Gastrocnemius medialis (tissue), 4 donors: ENCODE results near the gene CCDC178.

Source experiments
- CTCF ChIP-seq, 5 experiments: fragments of 450-650 bp in 3 of 5; fragments of 200-600 bp in 2 of 5; sonication (generic) in 2 of 5; IDR thresholded peaks in 4 of 5; conservative IDR thresholded peaks in 1 of 5; 1 replicate in 4 of 5; 2 replicates in 1 of 5; pipeline ENCODE4 v1.5.1; 2016 to 2019; ENCODE audit warnings: antibody characterized with exemption in 5 of 5, mild to moderate bottlenecking in 3 of 5, moderate library complexity in 3 of 5
- POLR2A ChIP-seq, 2 donors: fragments of 450-650 bp; IDR thresholded peaks; one replicate each; pipeline ENCODE4 v1.6.1; 2017; ENCODE audit warnings: antibody characterized with exemption in 2 of 2, mild to moderate bottlenecking in 2 of 2, moderate library complexity in 2 of 2

DNA sequence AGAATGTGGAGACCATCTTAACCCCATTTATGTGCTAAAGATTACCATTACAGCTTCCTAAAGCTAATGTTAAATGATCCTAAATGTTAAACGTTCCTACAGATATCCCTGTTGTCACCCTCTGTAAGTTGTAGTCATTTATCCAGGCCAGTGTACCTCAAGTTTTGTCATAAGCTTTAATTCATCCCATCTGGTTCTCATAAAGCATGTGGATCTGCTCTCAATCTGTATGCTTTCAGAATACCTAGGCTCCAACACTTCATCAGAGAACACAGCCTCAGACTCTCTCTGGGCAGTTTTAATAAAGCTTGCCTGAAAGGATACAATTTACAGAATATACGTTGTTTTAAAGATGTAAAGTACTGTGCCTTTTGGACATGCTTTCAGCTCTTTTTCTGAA, 4.2 kb upstream of the CCDC178 start:
- TF ChIP-seq POLR2A (IDR thresholded peaks at IDR 0.05) (no peak), CTCF (IDR thresholded peaks at IDR 0.05 in 4 of 5, conservative IDR thresholded peaks at IDR 0.05 in 1 of 5) (no peak)
